ENCODE results near the gene MARCHF10.

Gene MARCHF10

DNA sequence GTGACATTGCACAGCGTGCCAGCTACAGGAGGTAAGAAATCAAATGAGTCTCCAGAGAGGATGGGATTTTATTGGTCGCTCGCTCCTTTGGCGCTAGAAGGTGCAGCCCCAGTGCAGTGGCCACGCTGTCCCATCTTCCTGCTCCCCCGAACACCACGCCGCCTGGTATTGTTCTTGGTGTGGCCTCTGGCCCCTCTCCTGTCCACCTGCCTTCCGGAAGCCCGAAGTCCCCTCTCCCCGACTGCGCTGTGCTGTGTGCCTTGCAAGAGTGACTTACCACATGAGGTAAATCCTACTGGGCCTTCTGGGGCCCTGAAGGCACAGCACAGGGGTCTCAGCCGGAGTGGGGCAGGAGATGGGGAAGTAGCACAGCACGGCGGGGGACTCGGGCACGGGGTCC, 58.2 kb downstream of the MARCHF10 start:
- DNase-seq: no peak

- no peak for DNase-seq
These were observed 61.2 kb downstream of the MARCHF10 start for GRCh38 chr17:62746941-62747340.

DNA sequence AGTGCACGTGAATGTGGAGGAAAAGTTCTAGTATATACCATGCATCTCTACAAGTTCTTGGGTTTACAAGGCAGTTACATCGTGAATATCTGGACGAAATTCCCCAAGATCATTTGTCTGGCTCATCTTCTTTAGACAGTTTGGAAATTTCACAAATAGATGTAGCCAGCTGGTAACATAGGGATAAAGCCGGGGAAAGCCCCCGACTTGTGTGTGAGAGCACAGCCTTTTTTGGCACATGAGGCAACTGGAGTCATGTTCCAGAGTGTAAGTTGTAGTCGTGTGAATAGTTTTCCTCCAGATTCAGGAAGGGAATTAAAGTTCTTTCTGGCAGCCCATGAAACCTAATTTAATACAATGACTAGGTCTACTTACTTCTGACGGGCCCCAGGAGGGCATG, 62.3 kb downstream of the MARCHF10 start:
- no peak for DNase-seq

- no peak for DNase-seq
These were observed 63.9 kb downstream of the MARCHF10 start for GRCh38 chr17:62744259-62744658.

DNA sequence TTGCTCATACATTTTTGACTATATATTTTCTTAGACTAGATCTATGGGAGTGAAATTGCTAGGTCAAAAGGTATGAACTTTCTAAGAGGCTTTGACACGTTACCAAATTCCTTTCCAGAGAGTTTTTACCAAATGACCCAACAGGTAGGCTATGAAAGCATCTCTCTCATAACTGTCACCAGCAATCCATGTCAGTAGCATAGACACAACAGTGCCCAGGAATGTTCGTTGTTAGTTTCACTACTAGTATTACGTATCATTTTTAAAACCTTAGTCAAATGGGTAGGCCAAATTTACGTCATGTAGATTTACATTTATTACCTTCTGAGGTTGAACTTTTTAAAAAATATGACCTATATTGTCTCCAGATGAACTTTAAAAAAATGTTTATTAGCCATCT, 66.8 kb downstream of the MARCHF10 start:
- no peak for DNase-seq

DNA sequence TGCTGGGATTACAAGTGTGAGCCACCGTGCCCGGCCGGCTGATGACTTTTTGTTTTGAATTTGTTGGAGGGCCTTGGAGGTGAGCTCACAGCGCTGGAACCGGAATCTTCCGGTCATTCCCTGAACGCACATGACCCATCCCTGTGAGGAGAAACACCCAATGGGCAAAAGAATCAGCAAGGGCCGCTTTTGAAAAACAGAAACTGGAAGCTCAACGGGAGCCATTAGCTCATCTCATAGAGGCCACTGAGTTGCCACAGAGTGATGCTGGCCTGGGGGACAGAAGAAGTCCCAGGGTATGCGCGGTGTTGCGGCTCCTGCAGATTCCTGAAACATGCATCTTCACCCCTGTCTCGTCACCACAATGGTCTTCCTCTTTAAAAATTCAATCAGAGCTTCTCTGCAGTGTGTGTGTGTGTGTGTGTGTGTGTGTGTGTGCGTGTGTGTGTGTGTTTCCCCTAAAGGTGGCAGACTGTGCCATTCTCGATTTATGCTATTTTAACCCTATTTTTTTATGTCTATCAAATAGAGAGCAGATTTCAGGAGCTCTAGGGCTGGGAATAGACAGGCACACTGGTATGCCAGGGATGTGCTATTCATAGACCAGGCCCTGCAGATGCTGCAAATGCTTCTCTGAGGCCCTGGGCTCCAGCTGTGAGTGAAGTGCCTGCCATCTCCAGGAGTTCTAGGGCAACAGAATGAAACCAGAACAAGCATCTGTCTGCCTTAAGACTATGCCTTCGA, 68.3 kb downstream of the MARCHF10 start:
- no peak for DNase-seq

DNA sequence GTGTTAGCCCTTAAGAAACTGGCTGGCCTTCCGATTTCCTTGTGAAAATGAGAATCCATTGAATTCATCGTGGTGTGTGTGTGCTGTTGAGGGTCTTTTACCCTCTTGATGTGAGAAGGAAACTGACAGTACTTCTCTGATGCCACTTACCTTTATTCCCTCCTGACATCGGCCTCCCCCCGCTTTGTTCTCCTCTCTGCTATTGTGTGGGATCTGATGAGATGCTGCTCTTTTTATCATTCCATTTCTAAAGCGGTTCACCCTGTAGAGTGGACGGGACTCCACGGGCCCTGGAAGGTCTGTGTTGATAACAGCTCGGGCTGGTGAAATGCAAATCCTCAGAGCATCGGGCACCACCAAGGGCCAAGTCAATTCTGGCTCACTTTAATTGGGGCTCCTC, 69.8 kb downstream of the MARCHF10 start:
- DNase-seq: no peak

DNA sequence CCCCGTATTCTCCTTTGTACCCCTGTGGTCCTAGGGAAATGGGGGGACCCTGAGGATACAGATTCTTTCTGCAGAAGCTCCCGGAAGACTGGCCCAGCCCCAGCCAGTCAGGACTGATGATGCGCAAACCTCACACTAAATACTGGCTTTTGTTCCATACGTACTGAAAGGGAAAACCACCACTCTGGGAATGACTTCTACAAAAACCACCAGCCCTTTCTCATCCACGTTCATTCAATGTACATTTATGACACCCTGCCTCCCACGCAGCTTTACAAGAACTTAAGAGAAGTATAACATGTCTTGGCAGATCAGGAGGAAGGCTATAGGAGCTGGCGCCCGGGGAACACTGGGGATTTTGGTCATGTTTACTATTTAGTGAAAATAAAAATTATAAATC, 70.6 kb downstream of the MARCHF10 start:
- DNase-seq: no peak

GRCh38 chr17:62735044-62735651, 73.0 kb downstream of the MARCHF10 start:
- DNase-seq: no peak

DNA sequence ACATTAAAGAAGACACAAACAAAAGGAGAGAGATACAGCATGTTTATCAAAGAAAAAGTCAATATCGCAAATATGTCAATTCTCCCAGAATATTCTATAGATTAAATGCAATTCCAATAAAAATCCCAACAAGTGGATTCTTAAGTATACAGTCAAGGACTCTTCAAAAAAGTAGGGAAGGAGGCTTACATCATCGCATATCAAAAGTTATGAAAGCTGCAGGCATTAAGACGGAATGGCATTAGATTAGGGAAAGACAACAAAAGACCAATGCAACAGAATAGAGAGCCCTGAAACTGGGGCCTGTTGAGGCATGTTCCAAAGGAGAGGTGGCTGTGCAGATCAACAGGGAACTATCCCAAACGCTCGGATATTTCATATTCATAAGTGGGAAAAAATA, 76.0 kb downstream of the MARCHF10 start:
- DNase-seq: no peak

GRCh38 chr17:62727916-62728672, 80.0 kb downstream of the MARCHF10 start:
- no peak for DNase-seq

GRCh38 chr17:62725791-62726249, 82.3 kb downstream of the MARCHF10 start:
- DNase-seq: no peak

DNA sequence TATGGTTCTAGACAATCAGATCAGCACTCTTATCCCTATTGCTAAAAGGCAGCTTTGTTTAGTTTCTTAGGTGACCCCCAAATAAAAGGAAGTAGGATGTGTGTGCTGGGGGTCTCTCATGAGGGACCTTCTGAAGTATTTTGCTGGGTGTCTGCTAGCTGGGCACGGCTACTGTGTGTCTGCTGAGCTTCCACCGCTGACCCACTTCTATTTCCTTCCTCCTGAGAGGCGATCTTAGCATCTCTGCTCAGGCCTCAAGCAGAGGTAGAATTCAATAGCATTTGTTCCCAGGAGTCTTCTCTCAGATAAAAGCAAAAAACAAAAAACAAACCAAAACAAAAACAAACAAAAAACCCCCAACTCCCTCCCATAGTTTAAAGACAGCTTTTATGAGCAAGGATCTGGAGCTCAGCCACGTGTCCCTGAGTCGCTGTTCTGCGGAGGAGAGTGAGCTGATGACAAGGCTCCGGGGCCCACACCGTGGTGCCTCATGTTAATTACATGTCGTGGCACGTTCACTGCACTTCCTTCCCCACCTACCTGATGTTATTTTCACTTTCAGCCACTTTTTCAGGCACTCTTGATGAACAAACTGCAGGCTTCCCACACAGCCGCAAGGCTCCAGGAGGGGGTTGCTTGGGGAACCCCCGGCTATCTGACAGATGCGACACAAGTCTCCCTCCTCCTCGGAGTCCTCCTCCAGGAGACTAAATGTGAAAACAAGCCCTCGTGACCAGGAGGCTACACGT, 83.5 kb downstream of the MARCHF10 start:
- no peak for DNase-seq

- DNase-seq: no peak
These were observed 84.3 kb downstream of the MARCHF10 start for GRCh38 chr17:62723842-62724241.

GRCh38 chr17:62722625-62723024, 85.5 kb downstream of the MARCHF10 start:
- DNase-seq: no peak

DNA sequence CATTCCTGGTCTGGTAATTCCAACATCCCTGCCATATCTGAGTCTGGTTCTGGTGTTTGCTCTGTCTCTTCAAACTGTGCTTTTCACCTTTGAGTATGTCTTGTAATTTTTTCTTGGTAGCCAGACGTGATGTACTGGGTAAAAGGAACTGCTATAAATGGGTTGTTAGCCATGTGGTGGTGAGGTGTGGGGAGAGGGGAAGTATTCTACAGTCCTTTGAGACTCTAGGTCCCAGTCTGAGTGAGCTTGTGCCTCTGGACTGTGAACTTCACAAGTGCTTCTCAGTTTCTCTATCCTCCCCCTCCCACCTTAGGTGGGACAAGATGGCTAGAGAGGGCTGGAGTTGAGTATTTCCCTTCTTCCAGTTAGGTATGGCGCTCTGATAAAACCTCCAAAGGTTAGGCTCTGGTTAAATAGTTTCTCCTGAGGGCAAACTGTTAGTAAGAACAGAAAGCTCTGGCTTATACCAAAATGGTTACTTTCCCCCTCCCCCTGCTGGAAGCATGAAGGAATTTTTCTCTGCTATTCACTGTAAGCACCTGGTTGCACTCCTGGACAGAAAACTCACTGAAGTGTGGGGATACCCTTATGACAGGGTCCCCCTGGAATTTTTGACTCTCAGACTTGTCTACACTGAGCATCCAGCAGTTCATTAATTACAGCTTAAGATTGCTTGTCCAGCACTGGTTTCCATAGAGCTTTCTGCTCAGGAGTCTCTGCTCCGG, 87.8 kb downstream of the MARCHF10 start:
- no peak for DNase-seq

DNA sequence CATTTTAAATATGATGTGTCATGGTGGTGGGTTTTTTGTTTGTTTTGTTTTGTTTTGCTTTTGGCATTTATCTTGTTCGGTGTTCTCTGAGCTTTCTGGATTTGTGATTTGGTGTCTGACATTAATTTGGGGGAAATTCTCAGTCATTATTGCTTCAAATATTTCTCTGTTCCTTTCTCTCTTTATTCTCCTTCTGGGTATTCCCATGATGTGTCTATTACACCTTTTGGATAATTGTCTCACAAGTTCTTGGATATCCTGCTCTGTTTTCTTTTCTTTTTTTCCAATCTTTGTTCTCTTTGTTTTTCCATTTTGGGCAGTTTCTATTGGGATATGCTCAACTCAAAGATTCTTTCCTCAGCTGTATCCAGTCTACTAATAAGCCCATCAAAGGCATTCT, 88.5 kb downstream of the MARCHF10 start:
- DNase-seq: no peak

GRCh38 chr17:62718429-62718828, 89.7 kb downstream of the MARCHF10 start:
- no peak for DNase-seq

DNA sequence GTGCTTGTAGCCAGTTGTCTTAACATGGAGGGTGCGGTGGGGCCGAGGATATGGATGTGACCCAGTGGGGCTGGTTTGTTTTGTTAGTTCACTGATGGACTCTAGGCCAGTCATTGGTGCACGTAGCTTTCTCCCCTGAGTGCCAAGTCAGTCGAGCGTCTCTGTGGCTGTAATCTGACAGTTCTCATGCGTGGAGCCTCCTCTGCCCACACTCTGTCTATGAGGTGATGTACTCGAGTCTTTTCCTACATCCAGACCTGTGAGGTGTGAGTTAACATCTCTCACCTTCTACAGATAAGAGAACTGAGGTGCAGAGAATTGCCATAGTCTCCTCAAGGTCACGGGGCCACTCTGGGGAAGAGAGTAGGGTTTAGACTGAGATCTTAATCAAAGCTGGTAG, 90.2 kb downstream of the MARCHF10 start:
- DNase-seq: no peak

GRCh38 chr17:62717589-62717855, 90.6 kb downstream of the MARCHF10 start:
- DNase-seq: no peak

GRCh38 chr17:62716834-62717588, 91.1 kb downstream of the MARCHF10 start:
- no peak for DNase-seq

DNA sequence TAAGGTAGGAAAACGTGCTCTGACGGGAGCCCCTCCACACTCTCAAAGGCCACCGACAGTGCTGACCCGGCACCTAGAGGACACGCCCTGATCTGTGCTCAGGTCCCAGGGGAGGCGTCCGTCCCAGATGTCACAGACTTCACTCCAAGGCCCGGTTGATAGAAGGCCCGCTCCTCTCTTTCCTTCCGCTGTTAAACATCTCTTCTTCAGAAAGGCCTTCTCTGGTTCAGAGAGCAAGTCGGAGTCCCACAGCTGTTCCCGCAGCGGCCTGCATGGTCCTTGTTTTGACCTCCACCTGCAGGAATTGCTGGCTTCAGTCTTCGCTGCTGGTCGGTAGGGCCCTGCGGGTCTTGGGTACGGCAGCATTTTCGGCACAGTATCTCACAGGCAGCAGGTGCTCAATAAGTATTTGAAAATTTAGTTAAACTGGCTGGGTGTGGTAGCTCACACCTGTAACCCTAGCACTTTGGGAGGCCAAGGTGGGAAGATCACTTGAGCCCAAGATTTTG, 92.2 kb downstream of the MARCHF10 start:
- no peak for DNase-seq

Data from NCI-H1417 treated with DMSO at 0.1 percent for 48 hours (cell line).